ENCODE data around the gene FN1.
"Not testable (repeated sequence)": the region's sequence is repeated elsewhere in the genome, so short reads cannot be mapped to it uniquely, and the experiment has no call there.

DNA sequence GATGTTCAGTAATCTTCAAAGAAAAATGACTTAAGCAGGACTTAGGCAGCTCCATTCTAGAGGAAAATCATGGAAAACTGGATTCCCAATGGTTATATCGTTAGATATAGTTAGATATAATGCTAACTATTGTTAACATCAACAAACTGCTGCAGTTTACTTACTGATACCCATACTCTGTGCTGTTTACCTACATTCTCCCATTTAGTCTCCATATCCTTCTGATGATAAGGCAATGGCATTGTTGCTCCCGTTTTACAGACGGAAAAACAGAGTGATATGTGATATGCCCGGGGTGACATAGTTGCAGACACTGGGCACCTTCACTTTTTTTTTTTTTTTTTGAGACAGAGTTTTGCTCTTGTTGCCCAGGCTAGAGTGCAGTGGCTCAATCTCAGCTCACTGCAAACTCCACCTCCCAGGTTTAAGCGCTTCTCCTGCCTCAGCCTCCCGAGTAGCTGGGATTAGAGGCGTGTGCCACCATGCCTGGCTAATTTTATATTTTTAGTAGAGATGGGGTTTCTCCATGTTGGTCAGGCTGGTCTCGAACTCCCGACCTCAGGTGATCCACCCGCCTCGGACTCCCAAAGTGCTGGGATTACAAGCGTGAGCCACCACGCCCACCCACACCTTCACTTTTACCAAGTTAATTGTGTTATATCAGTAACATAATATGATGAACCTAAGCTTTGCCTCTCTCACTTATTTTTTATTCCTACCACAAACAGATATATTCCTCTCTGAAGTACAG is 25.5 kb downstream of the FN1 start:
- TF ChIP-seq EZH2 (IDR thresholded peaks at IDR 0.05; ENCODE audit: borderline replicate concordance, low read length): not testable (repeated sequence)
- TF ChIP-seq, protein P1, sequence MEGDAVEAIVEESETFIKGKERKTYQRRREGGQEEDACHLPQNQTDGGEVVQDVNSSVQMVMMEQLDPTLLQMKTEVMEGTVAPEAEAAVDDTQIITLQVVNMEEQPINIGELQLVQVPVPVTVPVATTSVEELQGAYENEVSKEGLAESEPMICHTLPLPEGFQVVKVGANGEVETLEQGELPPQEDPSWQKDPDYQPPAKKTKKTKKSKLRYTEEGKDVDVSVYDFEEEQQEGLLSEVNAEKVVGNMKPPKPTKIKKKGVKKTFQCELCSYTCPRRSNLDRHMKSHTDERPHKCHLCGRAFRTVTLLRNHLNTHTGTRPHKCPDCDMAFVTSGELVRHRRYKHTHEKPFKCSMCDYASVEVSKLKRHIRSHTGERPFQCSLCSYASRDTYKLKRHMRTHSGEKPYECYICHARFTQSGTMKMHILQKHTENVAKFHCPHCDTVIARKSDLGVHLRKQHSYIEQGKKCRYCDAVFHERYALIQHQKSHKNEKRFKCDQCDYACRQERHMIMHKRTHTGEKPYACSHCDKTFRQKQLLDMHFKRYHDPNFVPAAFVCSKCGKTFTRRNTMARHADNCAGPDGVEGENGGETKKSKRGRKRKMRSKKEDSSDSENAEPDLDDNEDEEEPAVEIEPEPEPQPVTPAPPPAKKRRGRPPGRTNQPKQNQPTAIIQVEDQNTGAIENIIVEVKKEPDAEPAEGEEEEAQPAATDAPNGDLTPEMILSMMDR (conservative IDR thresholded peaks at IDR 0.05 in 1 of 2, IDR thresholded peaks at IDR 0.05 in 1 of 2; ENCODE audit: extremely low read depth in 1 of 2, insufficient read depth in 1 of 2, low read depth in 1 of 2, low read length in 2 of 2): not testable (repeated sequence)

Data from mammary epithelial cell (primary cell).